Epidermal melanocyte (primary cell): Measurements from ENCODE around the gene MISP.

Source experiments
- DNase-seq: peaks from one replicate; pipeline ENCODE4 v3.0.0; 2011; ENCODE audit warnings: low spot score; ENCODE audit not compliant: insufficient read length

The MISP gene

GRCh38 chr19:796692-797527 is 46.0 kb downstream of the MISP start, which contains the start of gene PTBP1:
Gene PTBP1, plus strand, starts transcription at chr19:797452. Its CDS starts 46 bp downstream, at chr19:797498.
- DNase-seq = peak; percentile 96

GRCh38 chr19:797528-798414 is 46.9 kb downstream of the MISP start:
- DNase-seq = peak; percentile 97

- peak; percentile 20 for DNase-seq
These were observed 47.6 kb downstream of the MISP start for GRCh38 chr19:798415-799075.

GRCh38 chr19:799076-799881 is 48.4 kb downstream of the MISP start:
- DNase-seq = peak; percentile 41

GRCh38 chr19:800360-801029 is 49.6 kb downstream of the MISP start:
- peak; percentile 16 for DNase-seq

- DNase-seq = peak; percentile 70
These were observed 50.3 kb downstream of the MISP start for GRCh38 chr19:801030-801860.

- peak; percentile 21 for DNase-seq
These were observed 51.1 kb downstream of the MISP start for GRCh38 chr19:801861-802497.

GRCh38 chr19:802498-803098 is 51.7 kb downstream of the MISP start:
- peak; percentile 48 for DNase-seq

- DNase-seq = peak; percentile 24
These were observed 52.2 kb downstream of the MISP start for GRCh38 chr19:803099-803561.

- no peak for DNase-seq
These were observed 52.9 kb downstream of the MISP start for GRCh38 chr19:803686-804418.

- no peak for DNase-seq
These were observed 53.7 kb downstream of the MISP start for GRCh38 chr19:804419-805165.

GRCh38 chr19:805166-805551 is 54.2 kb downstream of the MISP start:
- no peak for DNase-seq

GRCh38 chr19:805600-806550 is 55.0 kb downstream of the MISP start:
- DNase-seq = no peak

- peak; percentile 19 for DNase-seq
These were observed 56.0 kb downstream of the MISP start for GRCh38 chr19:806815-807421.
